HCT116 (cell line): Measurements from ENCODE around the gene C1orf141. TPM values are rescaled to one million over a fixed set of nuclear protein-coding genes. Genes with fewer than 3 reads are reported as not detected.

Experiments
- ATAC-seq: fragments of 200-7000 bp; cut with Tn5 transposase; 2 replicates; pipeline ENCODE4 v1.9.1; 2020; ENCODE audit warnings: mild to moderate bottlenecking, moderate library complexity
- BruUV-seq: library from RNA; stranded (reverse); fragments of 400-500 nt; replicated peaks from 2 replicates; lab custom pipeline; 2021; lab: Mats Ljungman, UMichigan
- CTCF ChIA-PET: fragments of 300-600 bp; sonication (Branson Sonifier 250); formaldehyde crosslinking; loops from one replicate; lab custom pipeline; 2021; ENCODE audit warnings: antibody characterized with exemption; lab: Charles Lee
- POLR2A ChIA-PET: fragments of 300-600, 350-600 bp; sonication (Branson Sonifier 250); formaldehyde crosslinking; loops from one replicate; lab custom pipeline; 2021; ENCODE audit warnings: antibody characterized with exemption; lab: Charles Lee
- RAD21 ChIA-PET, 2 experiments: fragments of 300-600 bp; sonication (Branson Sonifier 250); formaldehyde crosslinking; loops; one replicate each; lab custom pipeline; 2023; ENCODE audit warnings: low total read pairs in 2 of 2; ENCODE audit not compliant: uncharacterized antibody in 2 of 2, unreplicated experiment in 2 of 2, low non-redundant PET in 1 of 2; lab: Charles Lee
- DNase-seq: peaks from one replicate; pipeline ENCODE4 v3.0.0-alpha.2; 2010; ENCODE audit warnings: low read depth, low spot score
- H2AFZ ChIP-seq: fragments of 200-600 bp; shearing (Covaris generic), sonication (generic); 2 replicates; pipeline ENCODE4 v1.6.1; 2017; ENCODE audit warnings: low read depth, mixed run types, mixed read lengths, antibody characterized with exemption, low read length; ENCODE audit not compliant: poor library complexity, severe bottlenecking
- H3K27ac ChIP-seq: 2 replicates; pipeline ENCODE4 v1.5.1; 2012; ENCODE audit warnings: low read depth, low read length
- H3K27me3 ChIP-seq: fragments of 200-600 bp; sonication (generic); 2 replicates; pipeline ENCODE4 v1.6.1; 2016; ENCODE audit warnings: mixed run types, low read length, mixed read lengths; ENCODE audit not compliant: insufficient read depth
- H3K36me3 ChIP-seq, 2 experiments: fragments of 200-500 bp in 1 of 2; fragments of 200-600 bp in 1 of 2; sonication (Bioruptor generic) in 1 of 2; sonication (generic) in 1 of 2; 2 replicates each; pipeline versions ENCODE4 v1.5.1 to v1.6.1; 2014 to 2016; ENCODE audit warnings: low read length in 2 of 2, inconsistent platforms in 1 of 2, mixed read lengths in 1 of 2, mixed run types in 1 of 2; ENCODE audit not compliant: insufficient read depth in 2 of 2, control insufficient read depth in 1 of 2
- H3K4me1 ChIP-seq, 2 experiments: fragments of 200-600 bp in 1 of 2; sonication (generic) in 1 of 2; 2 replicates each; pipeline versions ENCODE4 v1.5.1 to v1.6.1; 2012 to 2017; ENCODE audit warnings: low read length in 2 of 2, inconsistent platforms in 1 of 2, mild to moderate bottlenecking in 1 of 2, mixed read lengths in 1 of 2, mixed run types in 1 of 2, moderate library complexity in 1 of 2; ENCODE audit not compliant: insufficient read depth in 2 of 2, control insufficient read depth in 1 of 2
- H3K4me2 ChIP-seq: fragments of 200-600 bp; sonication (generic); 2 replicates; pipeline ENCODE4 v1.6.1; 2017; ENCODE audit warnings: mixed run types, low read length, mixed read lengths
- H3K4me3 ChIP-seq, 2 experiments: fragments of 200-600 bp in 1 of 2; sonication (generic) in 1 of 2; replicated peaks in 1 of 2; 2 replicates each; pipeline ENCODE4 v1.5.1; 2011 to 2016; ENCODE audit warnings: low read length in 2 of 2, control low read depth in 1 of 2, low read depth in 1 of 2, mild to moderate bottlenecking in 1 of 2, mixed read lengths in 1 of 2, mixed run types in 1 of 2
- H3K79me2 ChIP-seq: fragments of 200-600 bp; sonication (generic); 2 replicates; pipeline ENCODE4 v1.6.1; 2017; ENCODE audit warnings: mild to moderate bottlenecking, mixed run types, low read length, moderate library complexity, mixed read lengths; ENCODE audit not compliant: insufficient read depth
- H3K9ac ChIP-seq: fragments of 200-600 bp; sonication (generic); 2 replicates; pipeline ENCODE4 v1.6.1; 2016; ENCODE audit warnings: low read length, mixed read lengths
- H3K9me2 ChIP-seq: fragments of 200-600 bp; sonication (generic), shearing (Covaris generic); 2 replicates; pipeline ENCODE4 v1.6.1; 2017; ENCODE audit warnings: mixed run types, mild to moderate bottlenecking, moderate library complexity; ENCODE audit not compliant: insufficient read depth
- H3K9me3 ChIP-seq, 2 experiments: fragments of 200-500 bp in 1 of 2; fragments of 200-600 bp in 1 of 2; sonication (Bioruptor generic) in 1 of 2; sonication (generic) in 1 of 2; 2 replicates each; pipeline ENCODE4 v1.6.1; 2014 to 2017; ENCODE audit warnings: low read length in 2 of 2, mixed read lengths in 2 of 2, inconsistent platforms in 1 of 2, low read depth in 1 of 2, mild to moderate bottlenecking in 1 of 2, mixed run types in 1 of 2, moderate library complexity in 1 of 2; ENCODE audit not compliant: control insufficient read depth in 1 of 2, insufficient read depth in 1 of 2
- H4K20me1 ChIP-seq: fragments of 200-600 bp; sonication (generic), shearing (Covaris generic); 2 replicates; pipeline ENCODE4 v1.6.1; 2017; ENCODE audit warnings: mixed run types, mild to moderate bottlenecking, moderate library complexity; ENCODE audit not compliant: insufficient read depth
- ATF3 ChIP-seq: IDR thresholded peaks from 2 replicates; pipeline ENCODE4 v1.6.1; 2012
- CTCF ChIP-seq, 3 experiments: fragments of 200-600 bp in 1 of 3; sonication (generic) in 1 of 3; IDR thresholded peaks in 2 of 3; conservative IDR thresholded peaks in 1 of 3; 2 replicates each; pipeline ENCODE4 v1.5.1; 2012 to 2017; ENCODE audit warnings: low read depth in 2 of 3, low read length in 2 of 3, antibody characterized with exemption in 1 of 3, borderline replicate concordance in 1 of 3, control low read depth in 1 of 3, mild to moderate bottlenecking in 1 of 3, mixed read lengths in 1 of 3, mixed run types in 1 of 3, moderate library complexity in 1 of 3; ENCODE audit not compliant: insufficient read depth in 1 of 3
- EGR1 ChIP-seq: IDR thresholded peaks from 2 replicates; pipeline ENCODE4 v1.6.1; 2012; ENCODE audit warnings: low read depth
- ELF1 ChIP-seq: IDR thresholded peaks from 2 replicates; pipeline ENCODE4 v1.6.1; 2012; ENCODE audit warnings: low read depth, borderline replicate concordance
- EZH2 ChIP-seq: fragments of 200-600 bp; sonication (generic); IDR thresholded peaks from 2 replicates; pipeline ENCODE4 v1.6.1; 2017; ENCODE audit warnings: antibody characterized with exemption, mixed run types
- EZH2phosphoT487 ChIP-seq: fragments of 200-600 bp; IDR thresholded peaks from 2 replicates; pipeline ENCODE4 v1.6.1; 2018; ENCODE audit warnings: antibody characterized with exemption, borderline replicate concordance
- FOSL1 ChIP-seq: IDR thresholded peaks from 2 replicates; pipeline ENCODE4 v1.6.1; 2012; ENCODE audit warnings: low read depth
- MAX ChIP-seq: IDR thresholded peaks from 2 replicates; pipeline ENCODE4 v1.6.1; 2012
- POLR2AphosphoS5 ChIP-seq: IDR thresholded peaks from 2 replicates; pipeline ENCODE4 v1.6.1; 2011; ENCODE audit warnings: mild to moderate bottlenecking, low read depth, low read length, moderate library complexity
- RAD21 ChIP-seq: IDR thresholded peaks from 2 replicates; pipeline ENCODE4 v1.6.1; 2012; ENCODE audit warnings: low read depth, mild to moderate bottlenecking
- REST ChIP-seq: IDR thresholded peaks from 2 replicates; pipeline ENCODE4 v1.6.1; 2012; ENCODE audit warnings: low read depth
- SP1 ChIP-seq: IDR thresholded peaks from 2 replicates; pipeline ENCODE4 v1.6.1; 2012; ENCODE audit warnings: low read depth
- SRF ChIP-seq: IDR thresholded peaks from 2 replicates; pipeline ENCODE4 v1.6.1; 2012; ENCODE audit warnings: low read depth
- YY1 ChIP-seq: IDR thresholded peaks from 2 replicates; pipeline ENCODE4 v1.6.1; 2011; ENCODE audit warnings: low read length, low read depth, moderate library complexity, mild to moderate bottlenecking; ENCODE audit not compliant: insufficient replicate concordance; ENCODE audit errors: extremely low read depth
- ZBTB33 ChIP-seq: IDR thresholded peaks from 2 replicates; pipeline ENCODE4 v1.6.1; 2011; ENCODE audit warnings: mild to moderate bottlenecking, low read length, moderate library complexity; ENCODE audit not compliant: insufficient replicate concordance; ENCODE audit errors: extremely low read depth
- ZFX ChIP-seq: fragments of 450-650 bp; IDR thresholded peaks from 2 replicates; pipeline ENCODE4 v1.6.1; 2017
- ZNF274 ChIP-seq: fragments of 200-500 bp; sonication (Bioruptor generic); IDR thresholded peaks from 2 replicates; pipeline ENCODE4 v1.6.1; 2014; ENCODE audit warnings: mild to moderate bottlenecking, low read depth, low read length, inconsistent platforms
- intact Hi-C: fragments of 100-400 bp; cut with micrococcal nuclease; formaldehyde crosslinking; loops from 2 replicates; pipeline ENCODE4 v1.10.0; 2022
- total RNA-seq: library from RNA; stranded (reverse); gene quantifications from one replicate; pipeline ENCODE4 v1.2.1, GENCODE V29; 2021; ENCODE audit not compliant: unreplicated experiment

The C1orf141 gene
- total RNA-seq, 1 experiment from 2014 or later: not detected

GRCh38 chr1:67078291-67078690 is 56.5 kb downstream of the C1orf141 start:
- ATAC-seq: no peak
- TF ChIP-seq ZBTB33 (no peak), MAX (no peak), REST (no peak), CTCF (IDR thresholded peaks at IDR 0.05 in 2 of 3, conservative IDR thresholded peaks at IDR 0.05 in 1 of 3; ENCODE audit: borderline replicate concordance in 1 of 3, insufficient read depth in 1 of 3, low read depth in 2 of 3, low read length in 2 of 3) (no peak), EGR1 (no peak), EZH2 (no peak), POLR2AphosphoS5 (no peak), ZNF274 (no peak), YY1 (no peak), SRF (no peak), ELF1 (no peak), RAD21 (no peak), FOSL1 (no peak), ZFX (no peak), EZH2phosphoT487 (no peak), SP1 (no peak), ATF3 (no peak)

More at GRCh38 chr1:67078291-67078690, 56.5 kb downstream of the C1orf141 start:
- no peak overlapping the region for H3K9ac ChIP-seq
- H3K9me2 ChIP-seq: no peaks in the 10 kb centered on the region
- BruUV-seq: no TSS peak
- no peaks in the 10 kb centered on the region for H3K27me3 ChIP-seq
- no peaks in the 10 kb centered on the region for H3K79me2 ChIP-seq
- H3K36me3 ChIP-seq: no peaks in the 10 kb centered on the region
- no peak overlapping the region for H2AFZ ChIP-seq
- H3K4me3 ChIP-seq: no peak overlapping the region
- POLR2A ChIA-PET: no interaction called here
- no peak for DNase-seq
- H3K27ac ChIP-seq: no peak overlapping the region
- H3K4me1 ChIP-seq: no peaks in the 10 kb centered on the region
- CTCF ChIA-PET: no interaction called here
- no peaks in the 10 kb centered on the region for H3K9me3 ChIP-seq
- intact Hi-C loops: no loop called here
- H3K4me2 ChIP-seq: no peak overlapping the region
- H4K20me1 ChIP-seq: no peaks in the 10 kb centered on the region
- RAD21 ChIA-PET: no interaction called here
